ENCODE measurements around the gene SHB.

SHB gene

DNA sequence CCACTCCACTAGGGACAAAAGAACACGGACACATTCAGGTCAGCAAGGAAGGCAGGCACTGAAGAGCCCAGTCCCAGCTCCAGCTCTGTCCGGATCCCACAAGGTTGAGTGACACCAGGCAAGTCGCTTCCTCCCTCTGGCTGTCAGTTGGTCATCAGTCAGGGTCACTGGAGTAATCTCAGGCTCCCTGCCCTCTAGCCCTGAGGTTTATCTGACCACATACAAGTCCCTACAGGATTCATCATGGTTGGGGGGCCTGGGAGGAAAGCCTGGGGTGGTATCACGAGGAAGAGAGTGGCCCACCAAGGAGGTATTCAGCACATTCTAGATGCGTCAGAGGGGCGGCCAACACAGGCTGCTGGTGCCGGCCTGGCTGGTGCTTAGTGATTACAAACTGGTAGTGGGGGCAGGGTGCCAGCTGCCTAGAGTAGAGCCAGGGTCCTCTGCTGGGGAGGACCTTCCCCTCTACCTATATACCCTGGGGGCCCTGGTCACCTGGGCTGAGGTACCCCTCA lies 81.5 kb downstream of the SHB start (continued):
- TF ChIP-seq, protein P1, sequence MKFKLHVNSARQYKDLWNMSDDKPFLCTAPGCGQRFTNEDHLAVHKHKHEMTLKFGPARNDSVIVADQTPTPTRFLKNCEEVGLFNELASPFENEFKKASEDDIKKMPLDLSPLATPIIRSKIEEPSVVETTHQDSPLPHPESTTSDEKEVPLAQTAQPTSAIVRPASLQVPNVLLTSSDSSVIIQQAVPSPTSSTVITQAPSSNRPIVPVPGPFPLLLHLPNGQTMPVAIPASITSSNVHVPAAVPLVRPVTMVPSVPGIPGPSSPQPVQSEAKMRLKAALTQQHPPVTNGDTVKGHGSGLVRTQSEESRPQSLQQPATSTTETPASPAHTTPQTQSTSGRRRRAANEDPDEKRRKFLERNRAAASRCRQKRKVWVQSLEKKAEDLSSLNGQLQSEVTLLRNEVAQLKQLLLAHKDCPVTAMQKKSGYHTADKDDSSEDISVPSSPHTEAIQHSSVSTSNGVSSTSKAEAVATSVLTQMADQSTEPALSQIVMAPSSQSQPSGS (tag by site-specific recombination; IDR thresholded peaks at IDR 0.05; ENCODE audit: low read depth): no peak
- TF ChIP-seq, protein P2, sequence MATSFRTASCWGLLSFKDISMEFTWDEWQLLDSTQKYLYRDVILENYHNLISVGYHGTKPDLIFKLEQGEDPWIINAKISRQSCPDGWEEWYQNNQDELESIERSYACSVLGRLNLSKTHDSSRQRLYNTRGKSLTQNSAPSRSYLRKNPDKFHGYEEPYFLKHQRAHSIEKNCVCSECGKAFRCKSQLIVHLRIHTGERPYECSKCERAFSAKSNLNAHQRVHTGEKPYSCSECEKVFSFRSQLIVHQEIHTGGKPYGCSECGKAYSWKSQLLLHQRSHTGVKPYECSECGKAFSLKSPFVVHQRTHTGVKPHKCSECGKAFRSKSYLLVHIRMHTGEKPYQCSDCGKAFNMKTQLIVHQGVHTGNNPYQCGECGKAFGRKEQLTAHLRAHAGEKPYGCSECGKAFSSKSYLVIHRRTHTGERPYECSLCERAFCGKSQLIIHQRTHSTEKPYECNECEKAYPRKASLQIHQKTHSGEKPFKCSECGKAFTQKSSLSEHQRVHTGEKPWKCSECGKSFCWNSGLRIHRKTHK (tag by site-specific recombination; IDR thresholded peaks at IDR 0.05): no peak
- TF ChIP-seq ZNF514 (tag by site-specific recombination; IDR thresholded peaks at IDR 0.05) (no peak), ZNF280C (tag by site-specific recombination; IDR thresholded peaks at IDR 0.05) (no peak), ZNF580 (tag by site-specific recombination; IDR thresholded peaks at IDR 0.05) (no peak), ZSCAN23 (tag by site-specific recombination; IDR thresholded peaks at IDR 0.05) (no peak), YY2 (tag by site-specific recombination; IDR thresholded peaks at IDR 0.05) (no peak), ZNF302 (tag by site-specific recombination; IDR thresholded peaks at IDR 0.05; ENCODE audit: low read depth) (no peak), ZNF626 (tag by site-specific recombination; IDR thresholded peaks at IDR 0.05) (no peak)

DNA sequence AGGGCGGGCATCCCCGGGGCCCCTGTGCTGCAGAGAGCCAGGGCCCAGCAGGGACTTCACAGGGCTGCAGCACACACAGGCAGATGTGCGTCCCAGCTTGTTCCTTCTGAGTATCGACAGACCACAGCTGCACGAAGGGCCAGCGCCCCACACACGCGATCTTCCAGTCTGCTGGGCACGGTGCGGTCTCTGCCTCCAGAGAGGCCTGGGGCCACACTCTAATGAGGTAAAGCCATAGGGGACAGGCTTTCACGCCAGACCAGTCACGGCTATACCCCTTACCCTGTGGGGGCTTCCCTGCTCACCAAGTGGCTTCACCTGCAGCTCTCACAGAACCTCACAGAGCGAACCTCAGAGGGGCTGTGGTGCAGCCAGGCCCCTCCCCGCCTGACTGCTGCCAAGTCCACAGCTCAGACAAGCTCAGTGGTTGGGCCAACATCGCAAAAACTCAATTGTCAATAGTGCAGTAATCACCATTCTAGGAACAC lies 82.2 kb downstream of the SHB start:
- CTCF ChIA-PET: no interaction called here
- no peaks in the 10 kb centered on the region for H3K9me3 ChIP-seq (ENCODE audit: control insufficient read depth, insufficient read depth, low read depth, low read length)
- TF ChIP-seq MEIS1 (CRISPR knock-in tag; IDR thresholded peaks at IDR 0.05; ENCODE audit: borderline replicate concordance) (no peak), ZNF776 (tag by site-specific recombination; IDR thresholded peaks at IDR 0.05; ENCODE audit: borderline replicate concordance) (no peak), ZNF580 (tag by site-specific recombination; IDR thresholded peaks at IDR 0.05) (no peak), ZNF623 (tag by site-specific recombination; IDR thresholded peaks at IDR 0.05) (no peak), ZSCAN23 (tag by site-specific recombination; IDR thresholded peaks at IDR 0.05) (no peak), KLF10 (tag by site-specific recombination; IDR thresholded peaks at IDR 0.05) (no peak), ZNF629 (tag by site-specific recombination; IDR thresholded peaks at IDR 0.05) (no peak), ZSCAN4 (tag by site-specific recombination; IDR thresholded peaks at IDR 0.05) (no peak), KLF8 (tag by site-specific recombination; IDR thresholded peaks at IDR 0.05) (no peak), ZNF398 (tag by site-specific recombination; IDR thresholded peaks at IDR 0.05) (no peak)
- POLR2A ChIA-PET: interaction anchor here (1.4 kb wide), 1 partner anchor 8 kb away, joined by 4 read pairs; no protein-coding TSS in a partner anchor
- no peak overlapping the region for H3K4me3 ChIP-seq (ENCODE audit: low read depth, low read length)
- no peaks in the 10 kb centered on the region for H3K4me1 ChIP-seq (ENCODE audit: control insufficient read depth, insufficient read depth, low read length)
- peaks cover 0 to 31% of the 10 kb centered on the region in 2 experiments; a peak in 1 of 3 replicates for H3K36me3 ChIP-seq (ENCODE audit: control insufficient read depth in 2 of 2, insufficient read depth in 1 of 2, low read length in 2 of 2)
- no peak overlapping the region for H3K27ac ChIP-seq (ENCODE audit: extremely low read depth, low read depth, low read length)
